ENCODE data around the gene CDC42BPA. TPM values are rescaled to one million over a fixed set of nuclear protein-coding genes. Genes with fewer than 3 reads are reported as not detected.

The CDC42BPA gene
- total and polyA plus RNA-seq, 12 donors = 7.4 to 73.8 (median 37.2) TPM

DNA sequence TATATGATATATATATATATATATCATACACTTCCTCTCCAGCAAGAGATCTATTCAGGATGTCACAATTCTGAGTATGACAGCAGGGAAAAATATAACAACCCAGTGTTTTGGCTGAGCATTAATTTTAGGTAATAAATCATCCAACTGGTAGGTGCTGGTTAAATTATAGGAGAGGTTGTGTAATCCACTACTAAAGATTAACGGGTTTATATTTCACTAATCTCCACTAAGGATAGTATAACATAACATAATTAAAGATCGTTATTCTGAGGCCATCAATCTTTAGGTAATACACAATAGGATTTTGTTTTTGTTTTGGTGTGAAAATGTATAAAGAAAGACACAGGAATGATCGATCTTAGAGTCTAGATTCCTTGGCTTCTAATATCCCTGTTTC lies 276.0 kb downstream of the CDC42BPA start:
- Histone ChIP-seq H3K36me3 (replicated peaks in 1 of 2) (no peaks in the 10 kb centered on the region), H3K4me3 (no peak overlapping the region), H3K27me3 (no peaks in the 10 kb centered on the region), H3K4me1 (replicated peaks in 1 of 2) (no peaks in the 10 kb centered on the region), H3K27ac (no peak overlapping the region), H3K9me3 (replicated peaks in 1 of 3) (no peaks in the 10 kb centered on the region)
- TF ChIP-seq POLR2A (IDR thresholded peaks at IDR 0.05) (no peak), CTCF (IDR thresholded peaks at IDR 0.05) (no peak)
- intact Hi-C loops (cut with DNase I) = no loop called here
- 90 to 96% (median 92%) methylated on average over 3 of the region's 3 CpGs for WGBS, 4 donors
- no peak for DNase-seq

DNA sequence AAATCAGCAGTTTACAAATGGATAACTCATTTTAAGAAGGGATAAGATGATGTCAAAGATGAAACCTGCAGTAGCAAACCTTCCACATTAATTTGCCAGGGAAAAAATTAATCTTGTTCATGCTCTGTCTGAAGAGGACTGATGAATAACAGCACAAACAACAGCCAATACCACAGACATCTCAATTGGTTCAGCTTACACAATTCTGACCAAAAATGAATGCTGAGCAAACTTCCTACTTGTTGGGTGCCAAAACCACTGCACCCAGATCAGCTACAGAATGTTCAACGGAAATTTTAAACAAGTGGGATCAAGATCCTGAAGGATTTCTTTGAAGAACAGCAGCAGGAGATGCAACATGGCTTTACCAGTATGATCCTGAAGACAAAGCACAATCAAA lies 279.9 kb downstream of the CDC42BPA start:
- Histone ChIP-seq H3K4me3 (no peak overlapping the region), H3K4me1 (replicated peaks in 1 of 2) (no peaks in the 10 kb centered on the region), H3K9me3 (replicated peaks in 1 of 3) (no peaks in the 10 kb centered on the region), H3K27me3 (no peaks in the 10 kb centered on the region), H3K27ac (no peak overlapping the region), H3K36me3 (replicated peaks in 1 of 2) (no peaks in the 10 kb centered on the region)
- 92 to 100% (median 95%) methylated on average over 1 of the region's 1 CpG for WGBS, 4 donors
- no peak for DNase-seq
- intact Hi-C loops (cut with DNase I) = no loop called here
- TF ChIP-seq CTCF (IDR thresholded peaks at IDR 0.05) (no peak), POLR2A (IDR thresholded peaks at IDR 0.05) (no peak)

DNA sequence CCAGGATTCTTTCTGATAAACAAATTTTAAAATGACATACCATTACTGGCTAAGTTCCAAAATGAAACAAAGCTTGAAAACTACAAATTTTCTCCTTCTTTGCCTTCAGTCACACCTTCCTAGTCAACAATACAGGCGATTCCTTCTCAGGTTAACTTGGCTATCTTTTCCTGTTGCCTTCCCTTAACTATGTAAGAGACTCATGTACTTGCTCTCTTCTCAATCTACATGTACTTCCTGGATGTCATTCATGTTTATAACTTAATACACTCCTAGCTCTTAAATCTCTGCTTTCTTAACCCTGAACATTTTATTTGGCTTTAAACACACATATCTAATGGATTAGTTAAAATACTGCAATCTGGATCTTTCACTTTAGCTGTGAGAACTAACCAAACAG lies 281.2 kb downstream of the CDC42BPA start:
- intact Hi-C loops (cut with DNase I) = no loop called here
- Histone ChIP-seq H3K27ac (no peak overlapping the region), H3K36me3 (replicated peaks in 1 of 2) (peaks cover 0 to 8% of the 10 kb centered on the region in 2 donors), H3K4me1 (replicated peaks in 1 of 2) (no peaks in the 10 kb centered on the region), H3K9me3 (replicated peaks in 1 of 3) (no peaks in the 10 kb centered on the region), H3K27me3 (no peaks in the 10 kb centered on the region), H3K4me3 (no peak overlapping the region)
- no peak for DNase-seq
- 87 to 97% (median 95%) methylated on average over 1 of the region's 1 CpG for WGBS, 4 donors
- no peak for TF ChIP-seq CTCF (IDR thresholded peaks at IDR 0.05)
- no peak for TF ChIP-seq POLR2A (IDR thresholded peaks at IDR 0.05)

GRCh38 chr1:227035316-227035715 lies 283.0 kb downstream of the CDC42BPA start:
- no peaks in the 10 kb centered on the region for H3K27me3 ChIP-seq
- intact Hi-C loops (cut with DNase I) = no loop called here
- H3K27ac ChIP-seq = no peak overlapping the region
- no peak overlapping the region for H3K4me3 ChIP-seq
- no peak for DNase-seq
- WGBS, 4 donors = 57 to 84% (median 68%) methylated on average over 2 of the region's 2 CpGs
- no peaks in the 10 kb centered on the region for H3K4me1 ChIP-seq (replicated peaks in 1 of 2)
- H3K9me3 ChIP-seq (replicated peaks in 1 of 3) = no peaks in the 10 kb centered on the region
- TF ChIP-seq POLR2A (IDR thresholded peaks at IDR 0.05) (no peak), CTCF (IDR thresholded peaks at IDR 0.05) (no peak)
- peaks cover 0 to 11% of the 10 kb centered on the region in 2 donors for H3K36me3 ChIP-seq (replicated peaks in 1 of 2)
